HEK293 (cell line): Measurements from ENCODE around the gene CD276.

Source experiments
- CTCF ChIA-PET: fragments of 350-600 bp; formaldehyde crosslinking; extraction: SDS; loops from one replicate; lab custom pipeline; 2021; ENCODE audit warnings: antibody characterized with exemption; lab: Yijun Ruan, JAX
- POLR2A ChIA-PET: fragments of 300-600 bp; formaldehyde crosslinking; extraction: SDS; loops from one replicate; lab custom pipeline; 2020; ENCODE audit warnings: antibody characterized with exemption, inconsistent platforms; lab: Yijun Ruan, JAX
- H3K27ac ChIP-seq: fragments of 200-500 bp; sonication (Bioruptor generic); 2 replicates; pipeline ENCODE4 v1.5.1; 2014; ENCODE audit warnings: low read depth, low read length, control low read depth, inconsistent platforms; ENCODE audit errors: extremely low read depth
- H3K36me3 ChIP-seq, 2 experiments: fragments of 200-500 bp in 1 of 2; sonication (Bioruptor generic) in 1 of 2; 1 replicate in 1 of 2; 2 replicates in 1 of 2; pipeline ENCODE4 v1.5.1; 2014 to 2017; ENCODE audit warnings: inconsistent platforms in 2 of 2, low read length in 2 of 2; ENCODE audit not compliant: control insufficient read depth in 2 of 2, insufficient read depth in 1 of 2
- H3K4me1 ChIP-seq: fragments of 200-500 bp; sonication (Bioruptor generic); 2 replicates; pipeline ENCODE4 v1.5.1; 2014; ENCODE audit warnings: mild to moderate bottlenecking, low read length, inconsistent platforms; ENCODE audit not compliant: control insufficient read depth, insufficient read depth
- H3K4me3 ChIP-seq: 2 replicates; pipeline ENCODE4 v1.5.1; 2011; ENCODE audit warnings: low read depth, mild to moderate bottlenecking, control low read depth, low read length, moderate library complexity
- H3K9me3 ChIP-seq: fragments of 200-500 bp; sonication (Bioruptor generic); 2 replicates; pipeline ENCODE4 v1.5.1; 2014; ENCODE audit warnings: low read depth, low read length, inconsistent platforms; ENCODE audit not compliant: control insufficient read depth, insufficient read depth
- BCL6B ChIP-seq: fragments of 450-650 bp; formaldehyde crosslinking; IDR thresholded peaks from 2 replicates; pipeline ENCODE4 v1.5.1; 2017; ENCODE audit warnings: missing biosample characterization, missing genetic modification characterization
- CTCF ChIP-seq: fragments of 450-650 bp; formaldehyde crosslinking; IDR thresholded peaks from 2 replicates; pipeline ENCODE4 v1.5.1; 2016; ENCODE audit warnings: missing biosample characterization, missing genetic modification characterization
- GLIS1 ChIP-seq: fragments of 450-650 bp; formaldehyde crosslinking; IDR thresholded peaks from 2 replicates; pipeline ENCODE4 v1.5.1; 2016; ENCODE audit warnings: missing biosample characterization, missing genetic modification characterization
- KLF7 ChIP-seq: fragments of 450-650 bp; formaldehyde crosslinking; IDR thresholded peaks from 2 replicates; pipeline ENCODE4 v1.5.1; 2016; ENCODE audit warnings: missing biosample characterization, missing genetic modification characterization, borderline replicate concordance
- SCRT2 ChIP-seq: fragments of 450-650 bp; formaldehyde crosslinking; IDR thresholded peaks from 2 replicates; pipeline ENCODE4 v1.5.1; 2016; ENCODE audit warnings: missing biosample characterization, missing genetic modification characterization
- SP7 ChIP-seq: fragments of 450-650 bp; formaldehyde crosslinking; IDR thresholded peaks from 2 replicates; pipeline ENCODE4 v1.5.1; 2016; ENCODE audit warnings: missing biosample characterization, missing genetic modification characterization
- WT1 ChIP-seq: fragments of 450-650 bp; formaldehyde crosslinking; IDR thresholded peaks from 2 replicates; pipeline ENCODE4 v1.5.1; 2016; ENCODE audit warnings: missing biosample characterization, missing genetic modification characterization
- ZBTB20 ChIP-seq: fragments of 450-650 bp; formaldehyde crosslinking; IDR thresholded peaks from 2 replicates; pipeline ENCODE4 v1.5.1; 2016; ENCODE audit warnings: missing biosample characterization, missing genetic modification characterization
- ZBTB48 ChIP-seq: fragments of 450-650 bp; formaldehyde crosslinking; IDR thresholded peaks from 2 replicates; pipeline ENCODE4 v1.5.1; 2016; ENCODE audit warnings: missing biosample characterization, missing genetic modification characterization
- ZNF223 ChIP-seq: fragments of 450-650 bp; formaldehyde crosslinking; IDR thresholded peaks from 2 replicates; pipeline ENCODE4 v1.5.1; 2016; ENCODE audit warnings: missing biosample characterization, missing genetic modification characterization
- ZNF292 ChIP-seq: fragments of 450-650 bp; formaldehyde crosslinking; IDR thresholded peaks from 2 replicates; pipeline ENCODE4 v1.5.1; 2016; ENCODE audit warnings: low read depth, missing biosample characterization, missing genetic modification characterization, borderline replicate concordance
- ZNF324 ChIP-seq: fragments of 450-650 bp; formaldehyde crosslinking; IDR thresholded peaks from 2 replicates; pipeline ENCODE4 v1.5.1; 2016; ENCODE audit warnings: missing biosample characterization, missing genetic modification characterization
- ZNF341 ChIP-seq: fragments of 450-650 bp; formaldehyde crosslinking; IDR thresholded peaks from 2 replicates; pipeline ENCODE4; 2016; ENCODE audit warnings: low read depth, missing biosample characterization, missing genetic modification characterization
- ZNF394 ChIP-seq: fragments of 450-650 bp; formaldehyde crosslinking; IDR thresholded peaks from 2 replicates; pipeline ENCODE4 v1.5.1; 2016; ENCODE audit warnings: missing biosample characterization, missing genetic modification characterization, mild to moderate bottlenecking, moderate library complexity, borderline replicate concordance
- ZNF488 ChIP-seq: fragments of 450-650 bp; formaldehyde crosslinking; IDR thresholded peaks from 2 replicates; pipeline ENCODE4 v1.5.1; 2016; ENCODE audit warnings: missing biosample characterization, missing genetic modification characterization
- ZNF501 ChIP-seq: fragments of 450-650 bp; formaldehyde crosslinking; IDR thresholded peaks from 2 replicates; pipeline ENCODE4 v1.5.1; 2016; ENCODE audit warnings: missing biosample characterization, missing genetic modification characterization
- ZNF555 ChIP-seq: fragments of 450-650 bp; formaldehyde crosslinking; conservative IDR thresholded peaks from 2 replicates; pipeline ENCODE4 v1.5.1; 2017; ENCODE audit warnings: missing biosample characterization, mild to moderate bottlenecking, missing genetic modification characterization, inconsistent platforms
- ZNF596 ChIP-seq: fragments of 450-650 bp; IDR thresholded peaks from 2 replicates; pipeline ENCODE4 v1.5.0; 2018; ENCODE audit warnings: missing biosample characterization, mild to moderate bottlenecking, missing genetic modification characterization, moderate library complexity
- ZNF600 ChIP-seq: fragments of 450-650 bp; formaldehyde crosslinking; IDR thresholded peaks from 2 replicates; pipeline ENCODE4 v1.5.1; 2016; ENCODE audit warnings: missing biosample characterization, missing genetic modification characterization
- ZNF639 ChIP-seq: fragments of 450-650 bp; formaldehyde crosslinking; IDR thresholded peaks from 2 replicates; pipeline ENCODE4 v1.5.1; 2016; ENCODE audit warnings: missing biosample characterization, missing genetic modification characterization
- ZNF677 ChIP-seq: fragments of 450-650 bp; IDR thresholded peaks from 2 replicates; pipeline ENCODE4 v1.5.0; 2018; ENCODE audit warnings: missing biosample characterization, mild to moderate bottlenecking, missing genetic modification characterization, moderate library complexity
- ZNF747 ChIP-seq: fragments of 450-650 bp; formaldehyde crosslinking; IDR thresholded peaks from 2 replicates; pipeline ENCODE4 v1.5.1; 2016; ENCODE audit warnings: missing biosample characterization, missing genetic modification characterization
- ZNF76 ChIP-seq: fragments of 450-650 bp; formaldehyde crosslinking; IDR thresholded peaks from 2 replicates; pipeline ENCODE4; 2016; ENCODE audit warnings: low read depth, missing biosample characterization, missing genetic modification characterization, borderline replicate concordance
- ZSCAN16 ChIP-seq: fragments of 450-650 bp; formaldehyde crosslinking; IDR thresholded peaks from 2 replicates; pipeline ENCODE4 v1.5.1; 2016; ENCODE audit warnings: missing biosample characterization, missing genetic modification characterization

CD276 gene

GRCh38 chr15:73750951-73751350, 66.8 kb downstream of the CD276 start:
- ChIA-PET CTCF (interaction anchor here (0.6 to 1.2 kb wide), 3 partner anchors 22 to 1026 kb away, joined by 3 to 5 read pairs (median 3); no protein-coding TSS in a partner anchor), POLR2A (interaction anchor here (0.9 kb wide), 1 partner anchor 12 kb away, joined by 4 read pairs; no protein-coding TSS in a partner anchor)

GRCh38 chr15:73751511-73751898, 67.3 kb downstream of the CD276 start:
- H3K4me3 ChIP-seq = no peak overlapping the region

More at GRCh38 chr15:73750951-73751350, 66.8 kb downstream of the CD276 start:
- peaks cover 0 to 10% of the 10 kb centered on the region in 2 experiments; a peak in 1 of 3 replicates for H3K36me3 ChIP-seq
- no peaks in the 10 kb centered on the region for H3K9me3 ChIP-seq
- no peak for TF ChIP-seq KLF7
- TF ChIP-seq ZNF292 (tag by site-specific recombination) = no peak
- TF ChIP-seq ZNF501 = no peak
- TF ChIP-seq ZSCAN16 (tag by site-specific recombination) = no peak
- no peak for TF ChIP-seq ZNF488 (tag by site-specific recombination)
- no peak for TF ChIP-seq ZNF639 (tag by site-specific recombination)
- no peak for TF ChIP-seq ZNF677 (tag by site-specific recombination)
- TF ChIP-seq ZNF76 (tag by site-specific recombination) = no peak
- no peak for TF ChIP-seq ZNF324
- no peak for TF ChIP-seq ZNF394 (tag by site-specific recombination)
- TF ChIP-seq ZNF555 (tag by site-specific recombination) = no peak
- H3K27ac ChIP-seq = no peak overlapping the region
- H3K4me1 ChIP-seq = peaks cover 3% of the 10 kb centered on the region
- H3K4me3 ChIP-seq = no peak overlapping the region

More at GRCh38 chr15:73751511-73751898, 67.3 kb downstream of the CD276 start:
- CTCF ChIA-PET = no interaction called here
- H3K36me3 ChIP-seq = peaks cover 0 to 10% of the 10 kb centered on the region in 2 experiments; a peak in 1 of 3 replicates
- no peaks in the 10 kb centered on the region for H3K9me3 ChIP-seq
- POLR2A ChIA-PET = interaction anchor here (0.8 to 0.9 kb wide), 2 partner anchors 12 kb away, joined by 3 to 4 read pairs; no protein-coding TSS in a partner anchor
- H3K27ac ChIP-seq = no peak overlapping the region
- no peak for TF ChIP-seq SCRT2 (tag by site-specific recombination)
- no peak for TF ChIP-seq BCL6B (tag by site-specific recombination)
- TF ChIP-seq ZNF341 (tag by site-specific recombination) = peak; percentile 66
- no peak for TF ChIP-seq CTCF (tag by site-specific recombination)
- TF ChIP-seq WT1 = peak; percentile 17; the same call in 1 of the 2 replicates
- no peak for TF ChIP-seq ZNF677 (tag by site-specific recombination)
- no peak for TF ChIP-seq ZBTB20 (tag by site-specific recombination)
- TF ChIP-seq SP7 (tag by site-specific recombination) = no peak
- TF ChIP-seq ZNF747 (tag by site-specific recombination) = no peak
- peak; percentile 23; the same call in 1 of the 2 replicates for TF ChIP-seq ZNF596
- TF ChIP-seq ZBTB48 (tag by site-specific recombination) = peak; percentile 56; the same call in 1 of the 2 replicates
- peak; percentile 62; the same call in 1 of the 2 replicates for TF ChIP-seq ZNF223 (tag by site-specific recombination)
- TF ChIP-seq ZNF600 (tag by site-specific recombination) = peak; percentile 42; the same call in 1 of the 2 replicates
- peak; percentile 82 for TF ChIP-seq GLIS1
- peaks cover 3% of the 10 kb centered on the region for H3K4me1 ChIP-seq
